HepG2 (cell line): ENCODE results near the gene FAM193A. TPM values are rescaled to one million over a fixed set of nuclear protein-coding genes. Genes with fewer than 3 reads are reported as not detected.
"Not testable (repeated sequence)": the region's sequence is repeated elsewhere in the genome, so short reads cannot be mapped to it uniquely, and the experiment has no call there.

Experiments
- ATAC-seq: fragments of 200-7000 bp; cut with Tn5 transposase; 3 replicates; pipeline ENCODE4 v1.9.1; 2020; ENCODE audit warnings: mild to moderate bottlenecking, moderate library complexity
- BruUV-seq: library from RNA; stranded (reverse); fragments of 400-500 nt; replicated peaks from 2 replicates; lab custom pipeline; 2021; lab: Mats Ljungman, UMichigan
- CTCF ChIA-PET: fragments of 300-600 bp; formaldehyde crosslinking; extraction: SDS; loops from one replicate; lab custom pipeline; 2021; ENCODE audit warnings: low total read pairs, inconsistent platforms, low intra/inter-chr PET ratio; lab: Yijun Ruan, JAX
- POLR2A ChIA-PET: fragments of 350-600 bp; sonication (Branson Sonifier 250); formaldehyde crosslinking; loops from one replicate; lab custom pipeline; 2020; ENCODE audit warnings: antibody characterized with exemption, inconsistent platforms; lab: Yijun Ruan, JAX
- DNase-seq: peaks from one replicate; pipeline ENCODE4 v3.0.0-alpha.2; 2015; ENCODE audit warnings: low spot score
- FAIRE-seq: peaks from 3 replicates; lab custom pipeline; 2011; peaks lifted over from hg19 to GRCh38; lab: Jason Lieb, UNC
- H2AFZ ChIP-seq: one replicate; pipeline ENCODE4 v1.6.1; 2011; ENCODE audit warnings: low read length, inconsistent platforms
- H3K27ac ChIP-seq: fragments of 300-600 bp; 3 replicates; pipeline ENCODE4 v1.8.0; 2011; ENCODE audit warnings: mixed run types, mild to moderate bottlenecking, mixed read lengths, low read length, inconsistent platforms; ENCODE audit not compliant: insufficient read depth; ENCODE audit errors: extremely low read length
- H3K27me3 ChIP-seq, 2 experiments: fragments of 200-600 bp in 1 of 2; 2 replicates in 1 of 2; 3 replicates in 1 of 2; pipeline versions ENCODE4 v1.6.0 to v1.8.0; 2011; ENCODE audit warnings: low read length in 2 of 2, mild to moderate bottlenecking in 2 of 2, moderate library complexity in 2 of 2, inconsistent platforms in 1 of 2; ENCODE audit not compliant: insufficient read depth in 2 of 2, control insufficient read depth in 1 of 2
- H3K36me3 ChIP-seq, 2 experiments: fragments of 200-600 bp in 1 of 2; replicated peaks in 1 of 2; 2 replicates in 1 of 2; 3 replicates in 1 of 2; pipeline versions ENCODE4 v1.5.1 to v1.8.0; 2011; ENCODE audit warnings: low read length in 2 of 2, inconsistent platforms in 1 of 2; ENCODE audit not compliant: insufficient read depth in 2 of 2, control insufficient read depth in 1 of 2
- H3K4me1 ChIP-seq: 2 replicates; pipeline ENCODE4 v1.5.1; 2012; ENCODE audit warnings: low read length, inconsistent platforms; ENCODE audit not compliant: insufficient read depth
- H3K4me2 ChIP-seq: 2 replicates; pipeline ENCODE4 v1.6.0; 2011; ENCODE audit warnings: low read depth, low read length, inconsistent platforms
- H3K4me3 ChIP-seq, 3 experiments: fragments of 200-600 bp in 1 of 3; sonication (generic), shearing (Covaris generic) in 1 of 3; replicated peaks in 1 of 3; 2 replicates each; pipeline ENCODE4 v1.5.1; 2011 to 2016; ENCODE audit warnings: low read length in 3 of 3, inconsistent platforms in 2 of 3, low read depth in 2 of 3, mild to moderate bottlenecking in 2 of 3, control low read depth in 1 of 3, mixed read lengths in 1 of 3; ENCODE audit not compliant: insufficient read depth in 1 of 3
- H3K79me2 ChIP-seq: one replicate; pipeline ENCODE4 v1.6.1; 2011; ENCODE audit warnings: low read length, inconsistent platforms; ENCODE audit not compliant: insufficient read depth
- H3K9ac ChIP-seq: 2 replicates; pipeline ENCODE4 v1.6.0; 2011; ENCODE audit warnings: mild to moderate bottlenecking, low read depth, low read length, inconsistent platforms; ENCODE audit not compliant: insufficient read depth
- H3K9me3 ChIP-seq: 2 replicates; pipeline ENCODE4 v1.5.1; 2012; ENCODE audit warnings: mild to moderate bottlenecking, low read length
- H4K20me1 ChIP-seq: 2 replicates; pipeline ENCODE4 v1.6.0; 2011; ENCODE audit warnings: inconsistent platforms, mild to moderate bottlenecking, low read length, moderate library complexity; ENCODE audit not compliant: insufficient read depth
- ARID3A ChIP-seq: IDR thresholded peaks from 2 replicates; pipeline ENCODE4 v1.6.1; 2012; ENCODE audit warnings: low read depth, low read length, improper control_type of control experiment
- GABPA ChIP-seq, 2 experiments: IDR thresholded peaks; 2 replicates each; pipeline ENCODE4 v1.6.1; 2011 to 2016; ENCODE audit warnings: low read depth in 2 of 2, low read length in 1 of 2, missing biosample characterization in 1 of 2, missing genetic modification characterization in 1 of 2
- GABPB1 ChIP-seq: IDR thresholded peaks from 2 replicates; pipeline ENCODE4 v1.6.1; 2016; ENCODE audit warnings: mild to moderate bottlenecking, missing genetic modification reagents, moderate library complexity, missing compliant biosample characterization
- JARID2 ChIP-seq: sonication (generic); formaldehyde crosslinking; IDR thresholded peaks from 2 replicates; pipeline ENCODE4 v1.8.1; 2023; ENCODE audit warnings: missing genetic modification reagents, inconsistent platforms; ENCODE audit not compliant: insufficient replicate concordance
- NFYB ChIP-seq: sonication (generic); formaldehyde crosslinking; IDR thresholded peaks from 2 replicates; pipeline ENCODE4 v1.4.0; 2020; ENCODE audit warnings: missing genetic modification reagents
- NFYC ChIP-seq: IDR thresholded peaks from 2 replicates; pipeline ENCODE4 v1.6.1; 2016; ENCODE audit warnings: missing genetic modification reagents, missing compliant biosample characterization
- PRPF4 ChIP-seq: fragments of 200-400 bp; formaldehyde crosslinking; IDR thresholded peaks from 2 replicates; pipeline ENCODE4 v1.6.1; 2016; ENCODE audit warnings: low read length, low read depth; ENCODE audit not compliant: poor library complexity, severe bottlenecking
- RFX3 ChIP-seq: IDR thresholded peaks from 2 replicates; pipeline ENCODE4 v1.6.1; 2016; ENCODE audit warnings: missing biosample characterization, missing genetic modification reagents
- SPEN ChIP-seq: sonication (generic); formaldehyde crosslinking; IDR thresholded peaks from 2 replicates; pipeline ENCODE4 v1.5.1; 2020; ENCODE audit warnings: low read depth, mild to moderate bottlenecking, missing genetic modification reagents
- ZBTB38 ChIP-seq: sonication (generic); formaldehyde crosslinking; IDR thresholded peaks from 2 replicates; pipeline ENCODE4 v1.5.1; 2020; ENCODE audit warnings: mild to moderate bottlenecking, missing genetic modification reagents
- ZMYM4 ChIP-seq: sonication (generic); formaldehyde crosslinking; IDR thresholded peaks from 2 replicates; pipeline ENCODE4 v1.8.1; 2023; ENCODE audit warnings: mild to moderate bottlenecking, missing genetic modification reagents
- ZNF260 ChIP-seq: sonication (generic); formaldehyde crosslinking; IDR thresholded peaks from 2 replicates; pipeline ENCODE4 v1.4.0; 2020; ENCODE audit warnings: missing genetic modification reagents, low read depth, mild to moderate bottlenecking, borderline replicate concordance
- ZNF44 ChIP-seq: sonication (generic); formaldehyde crosslinking; IDR thresholded peaks from 2 replicates; pipeline ENCODE4 v1.5.1; 2020; ENCODE audit warnings: mild to moderate bottlenecking, missing genetic modification reagents
- ZNF777 ChIP-seq: sonication (generic); formaldehyde crosslinking; IDR thresholded peaks from 2 replicates; pipeline ENCODE4 v1.4.0; 2020; ENCODE audit warnings: missing genetic modification reagents
- ZNF780A ChIP-seq: sonication (generic); formaldehyde crosslinking; IDR thresholded peaks from 2 replicates; pipeline ENCODE4 v1.8.0; 2022; ENCODE audit warnings: mild to moderate bottlenecking, missing genetic modification reagents, moderate library complexity
- ZNF878 ChIP-seq: sonication (generic); formaldehyde crosslinking; IDR thresholded peaks from 2 replicates; pipeline ENCODE4 v1.8.1; 2023; ENCODE audit warnings: mild to moderate bottlenecking, missing genetic modification reagents, moderate library complexity
- WGBS: methylation state at CpG from one replicate; pipeline ENCODE4 v1.1.6; 2017; ENCODE audit warnings: low lambda C conversion rate; 5-methylcytosine and 5-hydroxymethylcytosine counted together
- in situ Hi-C: cut with HindIII; loops from 2 replicates; pipeline ENCODE4 v1.10.0; 2017; ENCODE audit warnings: low pct_unique_long_range_greater_than_20kb; ENCODE audit not compliant: extremely low pct_ligation_motif_present
- intact Hi-C: fragments of 100-400 bp; cut with micrococcal nuclease; formaldehyde crosslinking; loops from one replicate; pipeline ENCODE4 v1.10.0; 2022; ENCODE audit not compliant: unreplicated experiment
- polyA plus RNA-seq, 8 experiments: library from polyadenylated mRNA; depleted of rRNA in 3 of 8; stranded (reverse) in 7 of 8; unstranded in 1 of 8; fragments of >200 nt; fragmentation: Illumina TruSeq in 4 of 8; extraction: Trizol in 4 of 8; gene quantifications; 2 replicates each; pipeline versions ENCODE4 v1.2.1 to v1.2.3, GENCODE V29; 2011 to 2016; ENCODE audit warnings: low read depth in 4 of 8, missing spikeins in 1 of 8, mixed read lengths in 1 of 8; ENCODE audit not compliant: insufficient read depth in 1 of 8
- total RNA-seq, 5 experiments: library from RNA; depleted of rRNA; stranded (reverse); fragments of >200 nt; fragmentation: Illumina TruSeq; extraction: Trizol; gene quantifications; 2 replicates each; pipeline ENCODE4 v1.2.3, GENCODE V29; 2016; ENCODE audit warnings: low read depth in 1 of 5

The FAM193A gene
- total and polyA plus RNA-seq, 2 of the 13 experiments (the other 11 are each of a cell fraction or from before 2014, with no cell fraction given): 5.7 to 8.7 TPM

GRCh38 chr4:2762486-2763370 is 226.3 kb downstream of the FAM193A start:
- FAIRE-seq, H3K27me3 ChIP-seq, H3K36me3 ChIP-seq, H3K4me2 ChIP-seq, H3K79me2 ChIP-seq, H2AFZ ChIP-seq, BruUV-seq, ATAC-seq, intact Hi-C loops, in situ Hi-C loops, H3K9ac ChIP-seq, H3K9me3 ChIP-seq, H3K4me3 ChIP-seq, H4K20me1 ChIP-seq, CTCF ChIA-PET, DNase-seq: not testable (repeated sequence)
- Histone ChIP-seq H3K27ac (peak overlapping the region; percentile 80), H3K4me1 (peaks cover 41% of the 10 kb centered on the region)
- 94% methylated on average over 21 of the region's 42 CpGs for WGBS
- TF ChIP-seq ZBTB38 (CRISPR knock-in tag) (peak; percentile 68), ZMYM4 (CRISPR knock-in tag) (0 out of 2 replicates have a peak, but pooled peaks have one; percentile 18), NFYB (CRISPR knock-in tag) (peak; percentile 73), NFYC (peak; percentile 64)
- POLR2A ChIA-PET: interaction anchor here (0.9 to 3.9 kb wide), 4 partner anchors 23 to 38 kb away, joined by 3 to 60 read pairs (median 18); partner anchors contain the start of gene SH3BP2

GRCh38 chr4:2763511-2763967 is 227.1 kb downstream of the FAM193A start:
- TF ChIP-seq JARID2 (CRISPR knock-in tag) (no peak), RFX3 (CRISPR knock-in tag) (no peak), PRPF4 (no peak), GABPB1 (no peak), ZNF260 (CRISPR knock-in tag) (no peak), SPEN (CRISPR knock-in tag) (no peak), ZNF777 (CRISPR knock-in tag) (no peak), GABPA (IDR thresholded peaks at IDR 0.05; ENCODE audit: low read depth, low read length) (no peak), GABPA (CRISPR knock-in tag; IDR thresholded peaks at IDR 0.05; ENCODE audit: low read depth) (no peak), ZNF780A (CRISPR knock-in tag) (no peak), ZNF878 (CRISPR knock-in tag) (no peak), ARID3A (no peak), ZNF44 (CRISPR knock-in tag) (no peak)
- TF ChIP-seq, all 625 proteins: peak for 0
- no peak for FAIRE-seq
- ChIA-PET POLR2A (interaction anchor here (3.7 to 3.9 kb wide), 2 partner anchors 29 to 37 kb away, joined by 30 to 60 read pairs; partner anchors contain the start of gene SH3BP2), CTCF (no interaction called here)
- no TSS peak for BruUV-seq
- Histone ChIP-seq H3K9me3 (no peaks in the 10 kb centered on the region), H3K4me1 (peaks cover 47% of the 10 kb centered on the region), H2AFZ (no peak overlapping the region), H3K27ac (no peak overlapping the region), H3K4me2 (no peak overlapping the region), H4K20me1 (no peaks in the 10 kb centered on the region), H3K9ac (no peak overlapping the region), H3K36me3 (no peaks in the 10 kb centered on the region), H3K4me3 (no peak overlapping the region), H3K79me2 (no peaks in the 10 kb centered on the region), H3K27me3 (no peaks in the 10 kb centered on the region)
- in situ Hi-C loops: no loop called here
- no peak for ATAC-seq
- intact Hi-C loops: no loop called here
- no peak for DNase-seq
- WGBS: 98% methylated on average over 22 of the region's 23 CpGs
